Stimulated activated CD4-positive, alpha-beta T cell treated with anti-CD3 and anti-CD28 coated beads, TNF-alpha, amount 100 ng/mL, for 24 hours (primary cell): Measurements from ENCODE around the gene LIPC.
A peak's percentile ranks its signal among the peaks of the same experiment; 100 is the strongest.

Experiments
- DNase-seq, 3 experiments: peaks; one replicate each; pipeline ENCODE4 v3.0.0-alpha.2; 2020; ENCODE audit warnings: low read depth in 3 of 3

LIPC gene

DNA sequence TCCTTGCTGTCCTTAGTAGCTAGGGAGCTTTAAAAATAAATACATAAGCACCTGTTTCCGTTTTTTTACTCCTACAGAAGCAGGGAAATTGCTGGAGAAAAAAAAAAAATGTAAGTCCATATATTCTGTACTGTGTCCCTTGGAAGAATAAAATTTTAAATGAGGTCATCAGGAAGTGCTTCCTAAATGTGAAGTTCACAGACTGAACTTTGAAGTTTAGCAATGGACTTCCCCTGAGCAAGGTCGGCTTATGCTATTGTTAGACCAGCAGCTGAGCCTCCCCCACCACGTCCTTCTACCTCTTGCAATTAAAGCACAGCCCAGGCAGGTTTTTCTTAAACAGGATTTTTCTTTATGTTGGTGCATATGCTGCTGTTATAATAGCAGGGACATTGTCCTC, 26.3 kb downstream of the LIPC start:
- no peak for DNase-seq

DNA sequence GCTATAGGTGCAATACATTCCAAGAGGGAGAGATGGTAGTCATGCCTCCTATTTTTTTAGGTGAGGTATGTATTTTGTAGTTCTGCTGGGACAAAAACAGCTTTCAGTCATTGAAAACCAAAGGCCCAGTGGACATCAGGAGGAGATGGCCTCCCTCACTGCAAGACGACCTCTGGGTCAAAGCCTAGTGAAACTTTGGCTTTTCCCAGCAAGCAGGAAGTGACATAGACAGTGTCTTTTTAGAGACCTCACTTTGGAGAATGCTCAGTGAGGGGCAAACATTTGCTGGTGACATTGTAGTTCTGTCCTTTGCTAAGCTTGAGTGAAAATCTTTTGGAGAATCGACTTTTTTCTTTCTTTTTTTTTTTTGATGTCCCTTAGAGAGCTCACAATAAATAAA, 27.3 kb downstream of the LIPC start:
- no peak for DNase-seq

DNA sequence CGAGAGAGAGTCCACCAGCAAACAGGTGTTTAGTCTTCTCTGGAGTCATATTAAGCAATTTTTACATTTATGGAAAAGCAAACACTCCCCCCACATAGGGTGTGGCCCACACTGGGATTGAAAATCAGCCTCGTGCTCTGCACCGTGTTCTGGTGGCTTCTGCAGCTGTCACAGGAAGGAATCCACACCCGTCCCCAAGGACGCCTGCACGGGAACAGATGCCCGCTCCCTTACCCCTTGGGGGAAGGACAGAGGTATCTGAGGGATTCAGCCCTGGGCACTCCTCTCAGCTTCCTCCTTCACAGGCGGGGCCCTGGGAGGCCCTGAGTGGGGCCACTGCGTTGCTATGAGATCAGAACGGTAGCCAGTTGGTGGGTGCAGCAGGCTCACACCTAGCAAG, 27.8 kb downstream of the LIPC start:
- no peak for DNase-seq

DNA sequence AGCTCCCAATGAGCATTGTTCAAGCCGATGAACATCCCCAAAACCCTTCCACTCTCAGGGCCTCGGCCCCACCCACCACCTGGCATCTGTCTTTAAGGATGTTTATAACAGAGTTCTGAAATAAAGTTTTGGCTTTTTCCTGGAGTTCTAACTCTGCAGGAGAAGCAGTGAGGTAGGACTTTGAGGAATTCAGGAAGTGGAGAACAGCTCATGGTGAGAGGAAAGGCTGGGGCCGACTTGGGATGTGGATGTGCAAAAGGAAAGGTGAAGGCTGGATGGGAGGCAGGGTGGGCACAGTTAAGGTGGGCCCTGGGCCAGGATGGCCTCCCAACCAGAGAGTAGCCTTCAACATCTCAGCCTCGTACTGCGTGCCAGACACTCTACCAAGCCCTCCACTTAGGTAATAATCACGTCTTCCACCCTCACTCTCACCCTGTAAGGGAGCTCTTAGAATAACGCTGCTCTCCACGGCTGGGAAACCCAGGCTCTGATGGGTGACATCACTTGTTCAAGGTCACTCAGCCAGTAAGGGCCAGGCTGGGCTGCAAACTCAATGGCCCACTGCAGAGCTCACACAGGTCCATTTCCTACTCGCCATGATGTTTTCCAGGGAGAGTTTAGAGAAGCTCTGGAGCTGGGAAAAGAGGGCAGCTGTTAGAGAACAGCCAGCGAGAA, 28.5 kb downstream of the LIPC start:
- no peak for DNase-seq

DNA sequence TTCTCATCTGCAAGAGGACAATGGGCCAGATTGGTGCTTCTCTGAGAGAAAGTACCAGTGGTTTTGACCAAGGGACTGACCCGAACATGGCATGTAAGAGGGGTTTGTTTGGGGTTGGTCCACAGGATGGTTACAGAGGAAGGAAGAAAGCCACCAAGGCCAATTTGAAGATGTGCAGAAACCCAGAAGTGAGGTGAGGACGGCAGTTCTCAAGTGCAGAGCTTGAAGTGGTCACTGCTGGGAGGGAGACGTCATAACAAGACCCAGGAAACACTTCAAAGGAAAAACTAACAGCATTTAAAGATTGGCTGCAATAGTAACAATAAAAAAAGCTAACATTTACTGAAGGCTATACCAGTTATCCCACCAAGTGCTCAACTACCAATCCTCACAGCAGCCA, 29.1 kb downstream of the LIPC start:
- DNase-seq, result no peak

DNA sequence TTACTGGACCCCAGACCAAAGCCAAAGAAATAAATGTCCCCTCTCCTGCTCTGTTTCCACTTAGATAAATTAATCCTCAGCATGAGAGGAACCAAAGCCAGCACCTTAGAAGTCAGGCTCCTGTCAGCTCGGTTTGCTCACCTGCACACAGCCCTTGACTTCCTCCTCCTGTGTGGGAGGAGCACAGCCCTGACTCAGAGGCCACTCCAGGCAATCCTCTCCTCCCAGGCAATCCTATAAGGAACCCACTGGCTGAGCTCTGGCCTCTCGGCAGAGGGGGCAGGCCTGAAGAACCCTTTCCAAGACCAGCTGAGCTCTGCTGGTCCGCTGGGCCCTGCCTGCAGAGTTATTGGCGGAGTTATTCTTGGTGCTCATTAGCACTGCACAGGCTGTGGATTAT, 30.8 kb downstream of the LIPC start:
- DNase-seq, result no peak

DNA sequence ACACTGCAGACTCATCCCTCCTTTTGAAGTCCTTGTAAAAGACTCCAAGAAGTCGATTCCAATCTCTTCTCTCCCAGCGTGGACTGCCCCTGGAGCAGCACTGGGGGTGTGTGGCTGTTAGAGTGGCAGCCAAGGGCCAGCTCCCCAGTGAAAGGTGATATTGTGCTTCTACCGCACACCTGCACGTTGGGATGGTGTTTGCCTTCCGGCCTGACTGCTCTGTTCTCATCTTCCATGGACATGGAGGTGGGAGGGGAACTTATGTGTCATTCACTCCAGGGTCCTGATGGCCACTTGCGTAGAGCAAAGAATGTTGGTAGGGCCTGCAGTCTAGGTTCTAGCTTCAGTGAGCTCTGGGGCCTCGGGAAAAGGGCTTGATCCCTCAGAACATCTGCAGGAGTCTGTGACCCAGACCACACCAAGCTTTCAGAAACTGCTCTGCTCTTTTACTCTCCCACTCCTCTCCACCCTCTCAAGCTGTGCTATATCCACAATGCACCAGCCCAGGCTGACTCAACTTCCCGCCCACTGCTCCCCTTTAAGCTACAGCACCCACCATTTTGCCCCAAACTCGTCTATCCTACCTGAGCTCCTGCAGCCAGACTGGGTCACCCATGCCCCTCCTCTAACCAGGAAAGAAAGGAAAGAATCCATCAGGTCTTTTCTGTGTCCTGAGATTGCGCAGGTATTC, 31.3 kb downstream of the LIPC start:
- DNase-seq, result no peak

DNA sequence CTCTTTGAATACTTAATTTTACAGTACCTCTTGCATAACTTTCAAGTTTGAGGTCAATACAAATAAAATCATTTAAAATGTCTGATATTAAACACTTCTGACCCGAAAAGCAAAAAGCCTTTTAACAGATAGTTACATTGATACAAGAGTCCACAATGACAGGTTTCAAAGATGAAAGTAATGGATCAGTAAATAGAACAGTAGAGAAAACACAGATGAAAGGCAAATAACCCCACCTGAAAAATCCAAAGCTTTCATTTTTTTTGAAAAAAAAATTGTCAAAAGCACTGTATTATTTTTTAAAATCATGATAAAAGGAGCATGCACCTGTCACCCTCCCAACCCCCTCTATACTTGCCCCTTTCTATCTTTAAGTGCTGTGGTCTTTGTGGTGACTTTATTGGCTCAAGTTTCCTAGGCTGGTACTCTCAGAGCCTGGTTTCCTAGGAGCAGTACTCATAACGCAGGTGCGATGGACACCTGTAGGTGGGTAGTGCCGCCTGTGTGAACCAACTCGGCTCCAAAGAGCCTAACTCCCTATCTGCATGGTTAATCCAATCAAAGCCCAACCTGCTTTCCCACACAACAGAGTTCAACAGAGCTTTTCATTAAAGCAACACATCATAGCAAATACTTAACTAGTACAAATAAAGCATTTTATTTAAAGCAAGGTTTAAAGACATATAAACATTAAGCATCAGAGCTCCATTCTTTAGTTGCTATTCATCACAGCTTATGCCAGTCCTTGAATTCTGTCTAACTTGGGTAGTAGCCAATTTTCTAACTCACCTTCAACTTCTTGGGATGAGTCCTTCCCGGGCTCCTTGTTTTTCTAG, 32.2 kb downstream of the LIPC start:
- no peak for DNase-seq

DNA sequence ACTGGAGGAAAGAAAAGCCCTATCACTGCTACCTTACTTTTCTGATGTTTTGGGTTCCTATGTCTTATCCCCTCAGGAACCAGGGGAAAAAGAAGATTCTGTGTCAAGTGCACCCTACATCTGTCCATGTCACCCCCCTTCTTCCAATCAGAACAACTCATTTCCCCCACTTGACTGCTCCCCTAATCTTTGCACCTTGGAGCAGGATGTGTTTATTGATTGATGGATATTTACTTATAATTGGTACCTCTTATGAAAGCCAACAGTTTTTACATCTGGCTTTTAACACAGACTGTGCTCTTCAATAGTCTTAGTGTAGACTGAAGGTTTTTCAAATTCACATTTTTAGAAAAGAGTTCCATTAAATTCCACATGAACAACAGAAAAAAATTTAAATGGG, 33.3 kb downstream of the LIPC start:
- no peak for DNase-seq

DNA sequence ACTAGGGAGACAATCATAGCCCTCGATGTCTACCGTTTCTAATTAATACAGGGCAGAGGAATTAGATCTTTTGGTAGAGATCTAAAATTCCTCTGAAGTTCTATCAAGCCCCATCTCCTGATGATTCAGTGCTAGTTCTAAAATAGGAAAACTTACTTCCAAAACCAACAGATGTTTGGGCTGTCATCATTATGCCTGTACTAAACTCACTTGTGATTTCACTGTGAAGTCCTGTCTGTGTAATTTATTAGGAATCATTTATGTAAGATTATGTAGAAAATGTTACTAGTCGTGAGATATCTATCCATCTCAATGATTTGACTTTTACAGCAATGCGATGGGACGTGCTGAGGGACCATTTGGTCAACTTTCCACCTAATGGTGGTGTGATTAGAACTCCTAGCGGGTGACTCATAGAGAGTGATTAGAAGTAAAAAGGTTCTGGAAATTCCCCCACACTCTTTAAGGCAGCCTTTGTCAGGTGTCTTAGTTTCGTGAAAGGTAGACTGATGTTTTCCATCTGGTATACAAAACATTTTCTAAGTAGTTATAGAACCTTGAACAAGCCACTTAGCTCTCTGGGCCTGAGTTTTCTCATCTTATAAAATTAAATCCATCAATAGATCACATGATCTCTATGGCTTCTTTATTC, 34.2 kb downstream of the LIPC start:
- no peak for DNase-seq

DNA sequence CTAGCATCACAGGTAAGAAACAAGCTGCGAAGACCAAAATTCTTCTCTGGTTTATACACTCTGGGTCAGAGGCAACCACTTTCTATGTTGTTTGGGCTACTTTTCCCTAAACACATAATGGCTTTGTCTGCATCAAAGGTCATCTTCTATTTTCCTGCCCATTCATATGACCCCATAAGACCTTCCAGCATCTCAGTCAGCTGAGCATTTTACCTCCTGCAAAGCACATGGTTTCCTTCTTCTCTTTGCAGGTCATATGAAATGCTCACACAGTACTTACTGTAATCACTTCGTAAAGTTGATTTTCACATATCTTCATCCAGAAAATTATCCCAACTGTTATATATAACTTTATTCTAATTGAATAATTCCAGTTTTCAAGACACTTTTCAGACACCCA, 34.8 kb downstream of the LIPC start:
- no peak for DNase-seq

DNA sequence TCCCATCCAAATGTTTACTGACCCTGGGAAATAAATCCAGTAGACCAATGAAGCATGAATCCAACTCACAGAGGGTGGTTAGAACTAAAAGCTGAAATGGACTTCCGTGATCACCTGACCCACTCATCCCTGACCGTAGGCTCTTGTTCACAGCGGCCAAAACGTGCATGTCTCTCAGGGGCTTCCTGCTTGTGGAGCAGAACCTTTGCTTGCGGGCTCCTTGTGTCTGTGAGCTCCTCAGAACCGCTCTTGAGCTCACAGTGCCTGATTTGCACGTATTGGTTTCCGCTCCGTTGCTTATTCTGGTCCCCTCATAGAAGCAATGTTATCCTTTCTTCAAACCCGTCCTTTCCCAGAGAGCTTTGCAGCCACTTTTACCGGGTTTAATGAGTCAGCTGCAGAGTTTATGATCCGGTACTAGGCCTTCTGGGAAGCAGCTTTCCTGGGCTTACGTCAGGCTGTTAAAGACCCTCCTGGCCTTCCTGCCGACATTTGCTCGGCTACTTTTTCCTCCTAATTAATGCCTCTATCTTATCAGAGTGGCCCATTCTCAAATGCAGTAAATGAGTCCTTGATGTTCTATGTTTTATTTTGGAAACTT, 35.4 kb downstream of the LIPC start:
- DNase-seq, result no peak

DNA sequence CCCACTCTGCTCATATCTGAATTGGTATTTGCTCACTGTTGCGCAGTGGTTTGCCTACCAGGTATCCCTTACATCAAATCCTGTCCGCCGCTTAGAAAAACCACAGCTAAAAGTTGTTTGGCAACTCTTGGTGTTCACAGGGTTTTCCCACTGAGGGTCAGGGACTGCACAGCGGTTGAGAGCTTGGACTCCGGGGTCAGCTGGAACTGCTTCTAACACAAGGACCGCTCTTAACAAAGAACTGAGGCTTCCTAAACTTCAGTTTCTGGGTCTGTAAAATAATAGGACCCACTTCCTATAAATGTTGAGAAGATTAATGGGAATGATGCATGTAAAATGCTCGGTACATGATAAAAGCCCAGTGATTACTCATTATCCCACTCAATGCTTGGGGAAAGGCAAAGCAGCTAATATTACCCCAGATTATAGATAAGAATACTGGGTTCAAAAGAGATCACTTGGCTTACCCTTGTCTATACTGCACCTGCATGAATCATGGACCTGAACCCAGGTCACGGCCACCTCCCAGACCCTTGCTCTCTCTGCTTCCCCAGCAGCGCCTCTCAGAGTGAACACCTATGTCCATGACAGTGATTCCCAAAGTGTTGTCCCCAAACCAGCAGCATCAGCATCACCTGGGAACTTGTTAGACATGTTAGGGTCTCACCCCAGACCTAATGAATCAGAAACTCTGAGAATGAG, 36.1 kb downstream of the LIPC start:
- no peak for DNase-seq

DNA sequence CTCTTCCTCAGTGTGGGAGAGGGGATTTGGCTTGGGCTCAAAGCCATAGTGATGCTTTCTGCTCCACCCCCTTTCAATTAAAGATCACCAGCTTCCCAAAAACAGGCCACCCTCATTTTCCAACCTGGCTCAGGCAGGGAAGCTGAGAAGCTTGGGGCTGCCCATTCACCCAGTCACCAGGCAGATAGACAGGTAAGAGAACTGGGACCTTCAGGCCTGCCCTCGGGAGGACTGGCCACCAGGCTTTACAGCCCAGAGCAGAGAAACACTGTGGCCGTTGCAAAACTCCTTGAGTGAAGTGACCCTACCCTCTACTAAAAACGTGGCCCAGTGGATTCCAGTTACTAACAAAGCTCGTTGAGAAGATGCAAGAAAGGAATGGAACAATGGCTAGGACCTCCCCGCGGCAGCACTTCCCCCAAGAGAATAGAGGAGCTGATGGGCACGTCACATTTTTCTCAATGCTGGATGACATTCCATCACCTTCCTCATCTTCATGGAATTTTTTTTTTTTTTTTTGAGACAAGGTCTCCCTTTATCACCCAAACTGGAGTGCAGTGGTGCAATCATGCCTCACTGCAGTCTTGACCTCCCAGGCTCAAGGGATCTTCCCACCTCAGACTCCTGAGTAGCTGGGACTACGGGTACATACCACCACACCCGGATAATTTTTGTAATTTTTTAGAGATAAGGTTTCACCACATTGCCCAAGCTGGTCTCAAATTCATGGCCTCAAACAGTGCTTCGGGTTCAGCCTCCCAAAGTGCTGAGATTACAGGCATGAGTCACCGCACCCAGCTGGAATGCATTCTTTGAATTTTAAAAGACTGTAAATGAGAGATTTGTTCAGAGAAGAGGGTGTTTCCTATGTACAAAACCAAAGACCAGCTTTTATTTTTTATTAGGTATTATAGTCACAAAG, 37.9 kb downstream of the LIPC start:
- no peak for DNase-seq

DNA sequence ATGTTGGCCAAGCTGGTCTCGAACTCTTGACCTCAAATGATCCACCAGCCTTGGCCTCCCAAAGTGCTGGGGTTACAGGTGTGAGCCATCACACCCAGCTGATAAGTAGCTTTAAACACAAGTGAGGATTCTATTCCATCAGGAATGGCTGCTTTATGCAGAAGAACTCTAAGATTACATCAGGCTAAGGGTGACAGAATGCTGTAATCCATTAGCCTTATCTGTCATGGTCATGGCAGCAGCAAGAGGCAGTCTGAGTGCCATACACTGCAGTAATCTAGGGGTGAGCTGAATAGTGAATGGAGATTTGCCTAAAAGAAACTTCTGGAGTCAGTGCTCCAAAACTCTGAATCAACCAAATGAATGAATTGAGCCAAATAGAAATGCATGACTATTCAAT, 39.6 kb downstream of the LIPC start:
- DNase-seq, result no peak

DNA sequence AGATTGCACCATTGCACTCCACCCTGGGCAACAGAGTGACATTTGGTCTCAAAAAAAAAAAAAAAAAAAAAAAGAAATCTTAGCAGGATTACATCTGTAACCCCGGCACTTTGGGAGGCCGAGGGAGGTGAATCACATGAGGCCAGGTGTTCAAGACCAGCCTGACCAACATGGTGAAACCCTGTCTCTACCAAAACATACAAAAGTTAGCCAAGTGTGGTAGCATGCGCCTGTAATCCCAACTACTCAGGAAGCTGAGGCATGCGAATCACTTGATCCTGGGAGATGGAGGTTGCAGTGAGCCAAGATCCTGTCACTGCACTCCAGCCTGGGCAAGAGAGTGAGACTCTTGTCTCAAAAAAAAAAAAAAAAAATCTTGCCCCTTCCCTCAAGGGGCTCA, 40.4 kb downstream of the LIPC start:
- no peak for DNase-seq

DNA sequence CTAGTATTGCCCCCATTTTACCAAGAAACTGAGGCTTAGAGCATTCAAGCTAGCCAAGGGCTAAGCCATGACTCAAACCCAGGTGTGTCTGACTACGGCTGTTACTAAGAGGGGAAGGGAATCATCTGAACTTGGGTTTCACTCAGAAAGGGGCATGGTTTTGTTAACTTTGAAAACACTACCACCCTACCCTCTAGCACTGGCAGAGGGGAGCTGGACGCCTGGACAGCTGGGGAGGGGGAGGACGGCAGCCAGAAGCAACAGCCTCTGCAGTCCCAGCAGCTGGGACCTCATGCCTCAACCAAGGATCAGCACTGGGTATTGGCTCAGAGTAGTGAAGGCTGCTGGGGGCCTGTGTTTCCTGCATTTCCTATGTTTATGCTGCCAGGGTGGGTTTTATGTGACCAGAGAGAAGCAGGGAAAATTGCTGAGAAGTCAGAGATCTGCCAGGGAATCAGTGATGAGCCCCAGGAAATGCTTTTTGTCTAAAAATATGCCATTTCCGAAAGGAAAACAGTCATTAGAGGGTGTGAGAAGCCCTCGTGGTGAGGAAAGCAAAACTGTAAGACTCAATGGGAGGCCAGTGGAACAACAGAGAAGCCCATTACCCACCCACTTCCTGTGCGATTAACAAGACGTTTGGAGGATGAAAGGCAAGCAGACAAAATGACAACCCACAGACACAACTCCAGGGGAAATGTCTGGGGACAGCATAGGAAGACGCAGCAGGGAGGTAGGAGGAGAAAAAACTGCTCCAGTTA, 41.2 kb downstream of the LIPC start:
- peak in 2 of 3 experiments; percentile 13 to 35 for DNase-seq

DNA sequence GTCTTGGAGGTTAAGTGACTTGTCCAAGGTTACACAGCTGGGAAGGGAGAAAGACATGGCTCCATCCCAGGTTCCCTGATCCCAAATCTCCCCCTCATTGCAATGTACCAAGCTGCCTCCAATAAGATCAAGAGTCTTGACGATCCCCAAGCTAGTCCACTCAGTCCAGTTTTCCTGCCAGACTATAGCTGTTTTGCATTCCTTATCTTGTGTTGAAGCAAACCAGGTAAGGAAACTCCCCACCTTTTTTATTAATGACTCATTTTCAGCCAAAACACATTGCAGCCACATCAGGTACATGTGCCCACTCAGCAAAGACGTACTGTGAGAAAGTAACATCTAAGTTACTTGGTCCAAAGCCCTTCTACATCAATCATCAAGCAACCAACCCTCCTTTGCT, 41.9 kb downstream of the LIPC start:
- DNase-seq, result no peak

DNA sequence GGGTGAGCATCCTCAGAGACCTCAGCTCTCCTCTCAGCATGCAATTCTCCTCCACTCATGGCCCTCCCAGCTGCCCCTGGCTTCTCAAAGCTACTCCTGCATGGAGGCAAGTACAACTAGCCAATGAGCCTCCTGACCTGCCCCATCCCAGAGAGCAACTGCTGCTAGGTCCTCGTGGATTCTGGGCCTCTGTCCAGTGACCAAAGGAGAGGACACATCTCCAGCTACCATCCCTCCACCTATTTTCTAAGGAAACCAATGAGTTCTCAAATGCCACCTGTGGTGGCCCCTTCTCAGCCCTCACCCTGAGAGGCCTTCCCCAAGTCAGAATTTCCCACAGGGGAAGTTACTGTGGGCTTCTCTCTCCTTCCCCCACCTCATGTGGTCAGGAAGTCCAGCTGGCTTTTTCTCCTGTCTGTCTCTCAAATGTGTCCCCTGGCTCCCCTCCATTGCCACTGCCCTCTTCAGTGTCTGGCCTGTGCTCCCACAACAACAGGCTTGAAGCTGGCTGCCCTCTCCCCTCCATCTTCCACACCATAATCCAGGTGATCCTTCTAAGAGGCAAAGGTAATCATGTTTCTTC, 43.0 kb downstream of the LIPC start:
- DNase-seq, result no peak
